T-helper 2 cell treated with Interferon-gamma antibody and Interleukin-4, amounts not matched to agents 100 ng/mL and 5 ng/mL, for 36 hours (primary cell): Measurements from ENCODE around the gene SNAPC5. TPM values are rescaled to one million over a fixed set of nuclear protein-coding genes. Genes with fewer than 3 reads are reported as not detected.
"Not testable (repeated sequence)": the region's sequence is repeated elsewhere in the genome, so short reads cannot be mapped to it uniquely, and the experiment has no call there.

Experiments used
- intact Hi-C: fragments of 100-400 bp; cut with micrococcal nuclease; formaldehyde crosslinking; loops from one replicate; pipeline ENCODE4 v1.15.1; 2023
- total RNA-seq: library from RNA; stranded (reverse); gene quantifications from 2 replicates; pipeline ENCODE4 v1.2.3, GENCODE V29; 2022

SNAPC5 gene
- total RNA-seq, 1 donor from 2014 or later, result 22.3 TPM

GRCh38 chr15:66461294-66461693 lies 36.3 kb downstream of the SNAPC5 start:
- intact Hi-C loops, result not testable (repeated sequence)

- intact Hi-C loops, result no loop called here
Observed at GRCh38 chr15:66459818-66460615, 37.5 kb downstream of the SNAPC5 start.

DNA sequence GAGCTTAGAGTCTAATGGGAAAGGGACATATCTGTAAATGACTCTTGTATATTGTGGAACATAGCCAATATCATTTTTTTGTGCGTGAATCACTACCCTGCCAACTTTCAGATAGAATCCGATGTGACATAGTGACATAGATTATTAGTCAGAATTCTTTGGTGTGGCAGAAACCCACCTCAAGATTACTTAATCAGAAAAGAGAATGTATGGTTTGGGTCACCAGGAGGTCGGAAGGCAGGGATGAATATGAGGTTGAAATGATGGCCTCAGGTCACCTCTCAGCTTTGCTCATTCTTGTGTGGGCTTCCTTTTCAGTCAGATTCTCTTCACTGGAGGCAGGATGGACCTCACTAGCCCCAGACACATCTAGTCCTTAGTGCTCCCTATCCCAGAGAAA lies 41.4 kb downstream of the SNAPC5 start:
- intact Hi-C loops, result no loop called here

- intact Hi-C loops, result no loop called here
Observed at GRCh38 chr15:66454143-66454542, 43.4 kb downstream of the SNAPC5 start.

DNA sequence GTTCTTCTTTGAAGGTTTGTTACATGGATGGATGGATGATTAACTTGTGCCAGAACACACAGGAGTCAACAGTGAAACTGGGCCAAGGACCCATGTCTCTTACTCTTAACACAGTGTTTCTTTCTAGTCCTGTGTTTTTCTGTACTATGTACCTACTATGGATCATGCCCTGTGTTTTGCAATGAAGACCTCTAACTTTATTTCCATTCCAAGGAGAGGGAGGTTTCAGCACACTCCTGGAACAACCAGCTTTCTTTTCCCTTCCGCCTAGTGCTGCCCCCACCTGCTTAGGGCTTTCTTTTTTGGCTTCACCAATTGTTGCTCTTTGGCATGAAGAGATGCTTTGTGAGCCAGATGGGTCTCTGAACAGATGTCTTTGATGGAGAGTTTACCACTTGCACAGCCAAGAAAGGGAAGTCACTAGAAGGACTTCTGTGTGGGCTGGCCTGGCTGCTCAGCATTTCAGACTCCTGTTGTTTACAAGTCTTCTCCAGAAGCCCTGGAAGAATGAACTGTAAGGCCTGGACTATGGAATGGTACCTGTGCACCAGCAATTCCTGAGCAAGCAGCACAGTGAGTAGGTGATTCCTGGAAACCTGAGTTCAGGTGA lies 44.5 kb downstream of the SNAPC5 start:
- intact Hi-C loops, result no loop called here

- intact Hi-C loops, result no loop called here
Observed at GRCh38 chr15:66452420-66452819, 45.1 kb downstream of the SNAPC5 start.

Other genes starting within 250 kb of the SNAPC5 start
- 0.23 TPM in 1 of 2 replicates, not detected in the other for gene MEGF11, start 244.0 kb downstream of the SNAPC5 start, total RNA-seq
- 51.1 and 51.4 TPM in 2 replicates for gene DIS3L, start 204.2 kb downstream of the SNAPC5 start, total RNA-seq
- 24.7 and 29.3 TPM in 2 replicates for gene TIPIN, start 141.1 kb downstream of the SNAPC5 start, total RNA-seq
- 81.4 and 86.3 TPM in 2 replicates for gene MAP2K1, start 110.8 kb downstream of the SNAPC5 start, total RNA-seq
- 2,397 and 2,453 TPM in 2 replicates for gene RPL4, start 7.1 kb upstream of the SNAPC5 start, total RNA-seq
- gene ZWILCH, start 7.6 kb upstream of the SNAPC5 start, total RNA-seq, result 31.8 and 34.1 TPM in 2 replicates
- gene LCTL, start 68.2 kb upstream of the SNAPC5 start, total RNA-seq, result not detected in 2 replicates
- 0.43 and 0.59 TPM in 2 replicates for gene SMAD6, start 204.5 kb upstream of the SNAPC5 start, total RNA-seq